Amygdala (tissue), 56 donors: Measurements from ENCODE around the gene PAM16.

Experiments used
- DNase-seq, 56 donors: peaks; one replicate each; lab custom pipeline; 2025; lab: John Stamatoyannopoulos, UW

Gene PAM16

GRCh38 chr16:4372578-4373355 lies 21.6 kb upstream of the PAM16 start:
- DNase-seq, result peak in 27 of 56 donors; percentile 10 to 55 (median 33)

DNA sequence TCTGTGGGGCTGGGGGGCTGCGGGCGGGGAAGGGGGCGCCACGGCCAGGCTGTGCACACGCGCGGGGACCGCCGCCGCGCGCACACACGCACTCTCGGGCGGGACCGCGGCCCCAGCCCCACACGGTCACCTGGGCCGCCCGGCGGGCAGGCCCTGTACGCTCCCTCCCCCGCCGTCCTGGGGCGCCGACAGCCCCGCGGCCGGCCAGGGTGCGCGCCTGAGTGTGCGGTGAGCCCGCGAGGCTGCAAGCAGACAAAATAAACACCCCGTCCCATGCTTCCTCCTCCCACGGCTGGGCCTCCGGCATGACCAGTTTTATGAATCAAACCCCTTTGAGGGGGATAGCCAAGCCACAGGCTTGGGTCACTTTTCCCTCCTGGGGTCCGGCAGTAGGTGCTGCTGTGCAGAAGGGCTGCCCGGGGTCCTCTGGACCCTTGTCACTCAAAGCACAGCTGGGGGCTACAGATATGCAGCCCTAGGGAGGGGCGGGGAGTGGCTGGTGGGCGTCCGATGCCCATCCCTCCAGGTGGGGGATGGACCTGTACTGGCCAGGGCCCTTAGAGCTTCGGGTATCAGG lies 21.0 kb upstream of the PAM16 start:
- peak in 3 of 56 donors; percentile 12 to 34 (median 31) for DNase-seq

- peak in 47 of 56 donors; percentile 13 to 81 (median 55) for DNase-seq
Measured at GRCh38 chr16:4371357-4372000, 20.4 kb upstream of the PAM16 start, which contains the start of gene VASN. VASN (plus strand) TSS chr16:4371848; CDS start chr16:4380878, 9,030 bp downstream.

GRCh38 chr16:4370570-4371356 lies 19.6 kb upstream of the PAM16 start:
- peak in 20 of 56 donors; percentile 7 to 56 (median 29) for DNase-seq

GRCh38 chr16:4370151-4370550 lies 19.0 kb upstream of the PAM16 start:
- DNase-seq, result no peak

DNA sequence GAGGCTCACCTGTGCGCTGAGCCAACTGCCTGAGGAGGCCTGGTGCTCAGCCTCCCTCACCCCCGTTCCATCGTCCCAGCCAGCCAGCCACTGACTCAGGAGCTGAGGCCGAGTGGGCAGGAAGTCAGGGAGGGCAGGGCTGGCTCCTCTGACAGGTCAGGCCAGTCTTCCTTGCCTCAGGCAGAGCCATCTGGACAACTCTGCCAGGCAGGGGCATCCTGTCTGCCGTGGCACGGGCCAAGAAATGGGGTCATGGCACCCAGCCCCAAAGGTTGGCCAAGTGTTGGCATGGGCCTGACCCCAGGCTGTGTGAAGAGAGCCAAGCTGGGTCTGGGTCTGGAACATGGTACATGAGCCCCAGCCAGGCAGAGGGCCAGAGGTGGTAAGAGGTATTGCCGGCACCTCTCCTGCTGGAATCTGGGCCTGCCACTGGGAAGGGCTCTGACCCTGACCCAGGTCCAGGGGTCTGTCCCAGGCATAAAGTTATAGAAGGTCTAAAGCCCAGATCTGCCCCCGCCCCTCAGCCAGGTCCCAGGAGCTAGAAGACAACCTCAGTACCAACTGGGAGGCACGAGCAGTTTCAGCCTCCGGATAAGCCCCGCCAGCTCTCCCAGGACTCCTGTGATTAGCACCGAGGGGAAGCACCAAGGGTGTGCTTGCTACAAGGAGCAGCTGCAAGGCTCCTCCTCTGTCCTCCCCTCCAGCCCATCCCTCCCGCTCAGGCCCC lies 18.0 kb upstream of the PAM16 start:
- no peak for DNase-seq

DNA sequence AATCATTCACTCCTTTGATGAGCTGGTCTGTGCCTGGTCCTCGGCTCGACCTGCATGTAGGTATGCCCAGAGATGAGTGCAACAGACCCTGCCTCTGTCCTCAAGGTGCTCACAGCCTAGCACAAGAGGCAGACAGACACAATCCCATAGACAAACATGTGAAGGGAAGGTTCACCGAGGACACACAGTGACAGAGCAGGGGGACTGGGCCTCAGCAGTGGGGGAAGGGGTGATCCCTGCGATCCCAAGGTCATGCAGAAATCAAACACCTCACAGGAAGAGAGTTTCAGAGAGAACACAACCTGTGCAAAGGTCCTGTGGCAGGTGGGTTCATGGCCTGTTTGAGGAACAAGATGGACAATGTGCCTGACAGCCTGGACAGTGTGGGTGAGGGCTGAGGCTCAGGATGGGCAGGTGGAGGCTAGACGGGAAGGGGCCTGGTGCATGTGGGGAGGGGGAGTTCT lies 16.3 kb upstream of the PAM16 start:
- no peak for DNase-seq

- no peak for DNase-seq
Measured at GRCh38 chr16:4366016-4366415, 14.9 kb upstream of the PAM16 start.

DNA sequence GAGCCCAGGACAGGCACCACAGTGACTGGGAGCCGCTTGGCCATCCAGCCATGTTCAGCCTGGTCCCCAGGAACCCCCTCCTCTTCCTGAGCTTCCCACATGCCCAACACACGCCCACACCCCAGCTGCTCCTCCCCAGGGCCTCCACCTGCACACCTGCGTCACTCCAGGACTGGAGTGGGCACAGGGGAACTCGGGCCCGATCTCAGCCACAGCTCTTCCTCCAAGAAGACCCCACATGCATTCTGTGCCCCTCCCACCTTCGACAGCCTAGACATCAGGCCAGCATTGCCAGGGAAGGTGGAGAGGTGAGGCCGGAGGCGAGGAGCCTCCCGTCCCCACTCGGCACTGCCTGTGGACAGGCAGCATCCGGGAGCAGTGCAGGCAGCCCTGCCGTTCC lies 14.5 kb upstream of the PAM16 start:
- DNase-seq, result no peak

DNA sequence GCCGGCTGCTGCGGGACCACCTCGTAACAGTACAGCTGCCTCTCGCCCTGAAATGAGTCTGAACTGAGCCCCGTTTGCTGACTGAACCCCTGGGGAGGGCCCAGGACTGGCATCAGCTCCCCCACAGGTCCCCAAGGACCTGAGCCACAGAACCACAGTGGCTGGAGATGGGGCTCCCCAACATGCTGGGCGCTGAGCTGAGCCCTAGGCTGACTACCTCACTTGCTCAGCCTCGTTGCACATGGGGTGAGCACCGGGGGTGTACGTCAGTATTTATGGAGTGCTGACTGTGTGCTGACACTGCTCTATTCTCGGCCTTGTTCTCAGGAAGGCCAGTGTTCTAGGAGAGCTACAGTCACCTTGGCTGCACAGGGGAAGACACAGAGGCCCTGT lies 13.9 kb upstream of the PAM16 start:
- DNase-seq, result no peak

GRCh38 chr16:4364196-4365013 lies 13.3 kb upstream of the PAM16 start:
- DNase-seq, result no peak

GRCh38 chr16:4362476-4363135 lies 11.5 kb upstream of the PAM16 start:
- DNase-seq, result peak in 2 of 56 donors; percentile 18 to 20

GRCh38 chr16:4361944-4362311 lies 10.8 kb upstream of the PAM16 start:
- no peak for DNase-seq

- DNase-seq, result no peak
Measured at GRCh38 chr16:4361033-4361943, 10.2 kb upstream of the PAM16 start.

GRCh38 chr16:4360538-4361021 lies 9.5 kb upstream of the PAM16 start:
- no peak for DNase-seq

DNA sequence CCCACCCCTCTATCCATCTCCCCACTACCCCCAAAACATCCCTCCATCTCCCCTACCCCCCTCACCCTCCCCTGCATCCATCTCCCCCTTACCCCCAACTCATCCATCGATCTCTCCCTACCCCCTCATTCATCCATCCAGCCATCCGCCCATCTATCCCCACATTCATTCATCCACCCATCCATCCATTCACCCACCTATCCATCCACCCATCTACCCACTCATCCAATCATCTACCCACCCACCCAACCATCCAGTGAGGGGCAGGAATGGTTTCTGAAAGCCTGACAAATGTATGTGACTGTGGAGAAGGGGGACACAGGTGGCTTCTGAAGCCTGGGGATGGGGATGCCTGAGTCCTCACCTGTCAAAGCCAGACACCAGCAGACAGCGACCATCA lies 8.8 kb upstream of the PAM16 start:
- no peak for DNase-seq

- peak in 23 of 56 donors; percentile 8 to 70 (median 22) for DNase-seq
Measured at GRCh38 chr16:4358831-4359561, 7.9 kb upstream of the PAM16 start.
